Prostate gland (tissue), 2 donors: ENCODE measurements around the gene CYP19A1. TPM values are rescaled to one million over a fixed set of nuclear protein-coding genes. Genes with fewer than 3 reads are reported as not detected.

Experiments
- DNase-seq: peaks from one replicate; pipeline ENCODE4 v3.0.0-alpha.2; 2019; ENCODE audit warnings: low spot score
- H3K27ac ChIP-seq, 2 donors: fragments of 200-600 bp; sonication (generic); 2 replicates each; pipeline ENCODE4 v1.5.1; 2017 to 2019
- H3K27me3 ChIP-seq: fragments of 200-600 bp; sonication (generic); replicated peaks from 2 replicates; pipeline ENCODE4 v1.5.1; 2019; ENCODE audit not compliant: insufficient read depth
- H3K36me3 ChIP-seq, 2 donors: fragments of 200-600 bp; sonication (generic); 1 replicate in 1 of 2; 2 replicates in 1 of 2; pipeline versions ENCODE4 v1.5.1 to v1.8.1; 2017 to 2019
- H3K4me1 ChIP-seq: fragments of 200-600 bp; sonication (generic); replicated peaks from 2 replicates; pipeline ENCODE4 v1.5.1; 2019
- H3K4me3 ChIP-seq, 2 donors: fragments of 200-600 bp; sonication (generic); 2 replicates each; pipeline ENCODE4 v1.5.1; 2017 to 2019
- H3K9me3 ChIP-seq: fragments of 200-600 bp; sonication (generic); 2 replicates; pipeline ENCODE4 v1.5.1; 2017
- CTCF ChIP-seq, 4 experiments: fragments of 200-600 bp in 2 of 4; fragments of 450-650 bp in 2 of 4; sonication (generic) in 2 of 4; IDR thresholded peaks; 1 replicate in 3 of 4; 2 replicates in 1 of 4; pipeline ENCODE4 v1.5.1; 2016 to 2019; ENCODE audit warnings: antibody characterized with exemption in 4 of 4, mild to moderate bottlenecking in 2 of 4, moderate library complexity in 2 of 4
- POLR2A ChIP-seq: fragments of 450-650 bp; IDR thresholded peaks from one replicate; pipeline ENCODE4 v1.6.1; 2016; ENCODE audit warnings: antibody characterized with exemption, mild to moderate bottlenecking
- POLR2AphosphoS5 ChIP-seq: sonication (generic); formaldehyde crosslinking; IDR thresholded peaks from one replicate; pipeline ENCODE4 v1.6.1; 2017; ENCODE audit warnings: antibody characterized with exemption
- WGBS: methylation state at CpG from one replicate; pipeline ENCODE4 v1.1.5; 2018; 5-methylcytosine and 5-hydroxymethylcytosine counted together
- intact Hi-C: fragments of 100-400 bp; cut with DNase I; formaldehyde crosslinking; loops from one replicate; pipeline ENCODE4 v1.14.2; 2022
- total RNA-seq, 2 donors: library from RNA; depleted of rRNA; stranded (reverse); fragments of >200 nt; gene quantifications; one replicate each; pipeline ENCODE4 v1.1.0, GENCODE V29; 2016

CYP19A1 gene
- total RNA-seq, 2 donors from 2014 or later = 4.4 TPM; not detected in 1

GRCh38 chr15:51313644-51314280 lies 24.6 kb downstream of the CYP19A1 start:
- Histone ChIP-seq H3K4me1 (no peaks in the 10 kb centered on the region), H3K4me3 (no peak overlapping the region), H3K27me3 (no peaks in the 10 kb centered on the region), H3K36me3 (no peaks in the 10 kb centered on the region), H3K27ac (no peak overlapping the region), H3K9me3 (no peaks in the 10 kb centered on the region)
- intact Hi-C loops = no loop called here
- TF ChIP-seq POLR2AphosphoS5 = no peak
- no peak for TF ChIP-seq CTCF (IDR thresholded peaks at IDR 0.05)
- no peak for TF ChIP-seq POLR2A
- WGBS = 96% methylated on average over 10 of the region's 10 CpGs
- no peak for DNase-seq

GRCh38 chr15:51313074-51313393 lies 25.4 kb downstream of the CYP19A1 start:
- H3K9me3 ChIP-seq = no peaks in the 10 kb centered on the region
- TF ChIP-seq CTCF (IDR thresholded peaks at IDR 0.05) (no peak), POLR2AphosphoS5 (no peak), POLR2A (no peak)
- no peaks in the 10 kb centered on the region for H3K27me3 ChIP-seq
- intact Hi-C loops = no loop called here
- no peak overlapping the region for H3K27ac ChIP-seq
- no peaks in the 10 kb centered on the region for H3K4me1 ChIP-seq
- no peak for DNase-seq
- no peaks in the 10 kb centered on the region for H3K36me3 ChIP-seq
- no peak overlapping the region for H3K4me3 ChIP-seq

- no peaks in the 10 kb centered on the region for H3K36me3 ChIP-seq
- TF ChIP-seq POLR2AphosphoS5 (no peak), CTCF (IDR thresholded peaks at IDR 0.05) (no peak), POLR2A (no peak)
- H3K27me3 ChIP-seq = no peaks in the 10 kb centered on the region
- no peak for DNase-seq
- no peaks in the 10 kb centered on the region for H3K4me1 ChIP-seq
- H3K4me3 ChIP-seq = no peak overlapping the region
- H3K9me3 ChIP-seq = no peaks in the 10 kb centered on the region
- no peak overlapping the region for H3K27ac ChIP-seq
- WGBS = 60% methylated on average over 8 of the region's 8 CpGs
- intact Hi-C loops = no loop called here
These were observed 26.0 kb downstream of the CYP19A1 start for GRCh38 chr15:51312166-51313073.

GRCh38 chr15:51311510-51311909 lies 26.9 kb downstream of the CYP19A1 start:
- Histone ChIP-seq H3K4me1 (no peaks in the 10 kb centered on the region), H3K4me3 (no peak overlapping the region), H3K36me3 (no peaks in the 10 kb centered on the region), H3K27ac (no peak overlapping the region), H3K9me3 (no peaks in the 10 kb centered on the region), H3K27me3 (no peaks in the 10 kb centered on the region)
- 59% methylated on average over 2 of the region's 2 CpGs for WGBS
- intact Hi-C loops = no loop called here
- TF ChIP-seq POLR2AphosphoS5 (no peak), POLR2A (no peak), CTCF (IDR thresholded peaks at IDR 0.05) (no peak)
- no peak for DNase-seq

GRCh38 chr15:51310064-51310463 lies 28.3 kb downstream of the CYP19A1 start:
- Histone ChIP-seq H3K27me3 (peaks cover 2% of the 10 kb centered on the region), H3K36me3 (no peaks in the 10 kb centered on the region), H3K4me3 (no peak overlapping the region), H3K4me1 (no peaks in the 10 kb centered on the region), H3K27ac (no peak overlapping the region), H3K9me3 (no peaks in the 10 kb centered on the region)
- WGBS = 81% methylated on average over 2 of the region's 2 CpGs
- intact Hi-C loops = no loop called here
- DNase-seq = no peak
- TF ChIP-seq POLR2AphosphoS5 = no peak
- no peak for TF ChIP-seq POLR2A
- TF ChIP-seq CTCF (IDR thresholded peaks at IDR 0.05) = no peak
